H9 (cell line): ENCODE results near the gene PHAX. TPM values are rescaled to one million over a fixed set of nuclear protein-coding genes. Genes with fewer than 3 reads are reported as not detected.

Experiments
- DNase-seq: peaks from one replicate; pipeline ENCODE4 v3.0.0-alpha.2; 2017
- H2AFZ ChIP-seq: one replicate; pipeline ENCODE4 v1.6.1; 2013; ENCODE audit warnings: mild to moderate bottlenecking, low read length, control low read depth, moderate library complexity
- H2AK5ac ChIP-seq: 2 replicates; pipeline ENCODE4 v1.6.1; 2013; ENCODE audit warnings: low read length, control low read depth, mixed read lengths; ENCODE audit not compliant: insufficient read length
- H2BK120ac ChIP-seq: one replicate; pipeline ENCODE4 v1.6.1; 2013; ENCODE audit warnings: low read depth, mild to moderate bottlenecking, low read length, control low read depth, inconsistent platforms; ENCODE audit not compliant: poor library complexity, severe bottlenecking
- H2BK12ac ChIP-seq: 2 replicates; pipeline ENCODE4 v1.6.1; 2013; ENCODE audit warnings: low read length, control low read depth, mixed read lengths, low read depth; ENCODE audit not compliant: insufficient read length
- H2BK15ac ChIP-seq: 2 replicates; pipeline ENCODE4 v1.6.1; 2013; ENCODE audit warnings: low read depth, low read length, control low read depth
- H2BK20ac ChIP-seq: one replicate; pipeline ENCODE4 v1.6.1; 2013; ENCODE audit warnings: low read depth, mild to moderate bottlenecking, low read length, control low read depth, inconsistent platforms; ENCODE audit not compliant: poor library complexity, severe bottlenecking
- H2BK5ac ChIP-seq: 2 replicates; pipeline ENCODE4 v1.6.1; 2013; ENCODE audit warnings: low read length, control low read depth, mixed read lengths; ENCODE audit not compliant: insufficient read length
- H3K14ac ChIP-seq: 2 replicates; pipeline ENCODE4 v1.6.1; 2013; ENCODE audit warnings: low read length, control low read depth; ENCODE audit not compliant: insufficient read depth
- H3K18ac ChIP-seq: 2 replicates; pipeline ENCODE4 v1.6.1; 2013; ENCODE audit warnings: low read depth, mild to moderate bottlenecking, mixed read lengths, low read length, control low read depth; ENCODE audit not compliant: insufficient read length
- H3K23ac ChIP-seq: 2 replicates; pipeline ENCODE4 v1.6.1; 2013; ENCODE audit warnings: low read length, control low read depth, mixed read lengths, low read depth; ENCODE audit not compliant: insufficient read length
- H3K23me2 ChIP-seq: 2 replicates; pipeline ENCODE4 v1.6.1; 2013; ENCODE audit warnings: low read depth, mild to moderate bottlenecking, mixed read lengths, low read length, control low read depth; ENCODE audit not compliant: insufficient read length, poor library complexity, severe bottlenecking
- H3K27ac ChIP-seq: 2 replicates; pipeline ENCODE4 v1.5.1; 2013; ENCODE audit warnings: low read length, control low read depth, mixed read lengths, low read depth; ENCODE audit not compliant: insufficient read length
- H3K27me3 ChIP-seq: 2 replicates; pipeline ENCODE4 v1.6.1; 2013; ENCODE audit warnings: low read length, control low read depth, inconsistent platforms; ENCODE audit not compliant: insufficient read depth
- H3K4ac ChIP-seq: 2 replicates; pipeline ENCODE4 v1.6.1; 2013; ENCODE audit warnings: low read depth, mild to moderate bottlenecking, control low read depth, inconsistent platforms, low read length, moderate library complexity
- H3K4me1 ChIP-seq: 2 replicates; pipeline ENCODE4 v1.6.1; 2013; ENCODE audit warnings: low read length, control low read depth, inconsistent platforms; ENCODE audit not compliant: insufficient read depth
- H3K4me2 ChIP-seq: 2 replicates; pipeline ENCODE4 v1.6.1; 2013; ENCODE audit warnings: low read length, control low read depth, mixed read lengths; ENCODE audit not compliant: insufficient read length, insufficient read depth
- H3K56ac ChIP-seq: 2 replicates; pipeline ENCODE4 v1.6.1; 2013; ENCODE audit warnings: low read depth, mild to moderate bottlenecking, mixed read lengths, low read length, control low read depth; ENCODE audit not compliant: insufficient read length
- H3K79me1 ChIP-seq: 2 replicates; pipeline ENCODE4 v1.6.1; 2013; ENCODE audit warnings: low read depth, mild to moderate bottlenecking, moderate library complexity, low read length, control low read depth, inconsistent platforms; ENCODE audit not compliant: insufficient read depth, poor library complexity, severe bottlenecking
- H3K79me2 ChIP-seq: 2 replicates; pipeline ENCODE4 v1.6.1; 2013; ENCODE audit warnings: low read length, control low read depth, inconsistent platforms; ENCODE audit not compliant: insufficient read depth
- H3K9ac ChIP-seq: 2 replicates; pipeline ENCODE4 v1.6.1; 2013; ENCODE audit warnings: low read length, control low read depth, mixed read lengths; ENCODE audit not compliant: insufficient read length; ENCODE audit errors: extremely low read depth
- H3K9me3 ChIP-seq: one replicate; pipeline ENCODE4 v1.6.1; 2013; ENCODE audit warnings: low read depth, low read length, inconsistent platforms; ENCODE audit not compliant: control insufficient read depth
- H3T11ph ChIP-seq: one replicate; pipeline ENCODE4 v1.6.1; 2013; ENCODE audit warnings: mild to moderate bottlenecking, low read length, control low read depth, inconsistent platforms
- H4K20me1 ChIP-seq: one replicate; pipeline ENCODE4 v1.6.1; 2013; ENCODE audit not compliant: control insufficient read depth, insufficient read length, insufficient read depth
- H4K5ac ChIP-seq: 2 replicates; pipeline ENCODE4 v1.6.1; 2013; ENCODE audit warnings: low read depth, mild to moderate bottlenecking, mixed read lengths, low read length, control low read depth; ENCODE audit not compliant: insufficient read length
- H4K8ac ChIP-seq: replicated peaks from 2 replicates; pipeline ENCODE4 v1.6.1; 2013; ENCODE audit warnings: low read length, control low read depth, mixed read lengths, low read depth; ENCODE audit not compliant: insufficient read length
- H4K91ac ChIP-seq: 2 replicates; pipeline ENCODE4 v1.6.1; 2013; ENCODE audit warnings: low read depth, mild to moderate bottlenecking, moderate library complexity, mixed read lengths, low read length, control low read depth; ENCODE audit not compliant: insufficient read length
- H3K27ac Mint-ChIP-seq, 3 experiments: 2 replicates in 2 of 3; 3 replicates in 1 of 3; pipeline ENCODE4 v1.8.0; 2020 to 2021; ENCODE audit warnings: mixed read lengths in 3 of 3, mild to moderate bottlenecking in 1 of 3, moderate library complexity in 1 of 3
- H3K27me3 Mint-ChIP-seq: 2 replicates; pipeline ENCODE4 v1.8.0; 2021; ENCODE audit warnings: low read depth, mild to moderate bottlenecking, moderate library complexity, mixed read lengths
- H3K36me3 Mint-ChIP-seq, 3 experiments: 2 replicates in 2 of 3; 3 replicates in 1 of 3; pipeline ENCODE4 v1.8.0; 2020 to 2021; ENCODE audit warnings: low read depth in 3 of 3, mixed read lengths in 3 of 3; ENCODE audit not compliant: insufficient read depth in 1 of 3
- H3K4me1 Mint-ChIP-seq, 2 experiments: 2 replicates each; pipeline ENCODE4 v1.8.0; 2020; ENCODE audit warnings: mixed read lengths in 2 of 2
- H3K4me3 Mint-ChIP-seq, 2 experiments: 2 replicates in 1 of 2; 3 replicates in 1 of 2; pipeline ENCODE4 v1.8.0; 2020 to 2021; ENCODE audit warnings: mild to moderate bottlenecking in 2 of 2, mixed read lengths in 2 of 2, moderate library complexity in 1 of 2
- H3K9me3 Mint-ChIP-seq, 2 experiments: 2 replicates in 1 of 2; 3 replicates in 1 of 2; pipeline ENCODE4 v1.8.0; 2020; ENCODE audit warnings: mild to moderate bottlenecking in 2 of 2, mixed read lengths in 2 of 2, moderate library complexity in 1 of 2
- total RNA-seq: library from RNA; stranded (reverse); gene quantifications from 2 replicates; pipeline ENCODE4 v1.2.1, GENCODE V29; 2021
- TF ChIP-seq, protein P1 (sequence below): fragments of 200-600 bp; sonication (generic); conservative IDR thresholded peaks from 3 replicates; pipeline ENCODE4 v1.8.0; 2021; ENCODE audit warnings: antibody characterized with exemption, mild to moderate bottlenecking

PHAX gene
- total RNA-seq, 1 experiment from 2014 or later: 65.6 TPM

- Histone ChIP-seq H3K9ac (no peak overlapping the region), H2BK15ac (no peak overlapping the region), H3K18ac (no peak overlapping the region), H3K4me2 (no peak overlapping the region), H3K27ac (no peak overlapping the region), H3K23ac (no peak overlapping the region), H3T11ph (no peak overlapping the region), H2BK120ac (no peak overlapping the region), H2AFZ (no peak overlapping the region), H3K14ac (no peak overlapping the region), H3K79me2 (no peaks in the 10 kb centered on the region), H2BK5ac (no peak overlapping the region), H2BK20ac (no peak overlapping the region), H4K5ac (no peak overlapping the region), H3K9me3 (no peaks in the 10 kb centered on the region), H4K91ac (no peak overlapping the region), H3K56ac (no peak overlapping the region), H4K20me1 (no peaks in the 10 kb centered on the region), H3K27me3 (no peaks in the 10 kb centered on the region), H3K4ac (no peak overlapping the region), H2BK12ac (no peak overlapping the region), H4K8ac (no peak overlapping the region), H3K23me2 (no peaks in the 10 kb centered on the region), H3K79me1 (no peaks in the 10 kb centered on the region), H3K4me1 (no peaks in the 10 kb centered on the region), H2AK5ac (no peak overlapping the region)
- H3K27ac Mint-ChIP-seq: no peak overlapping the region
- TF ChIP-seq, protein P1, sequence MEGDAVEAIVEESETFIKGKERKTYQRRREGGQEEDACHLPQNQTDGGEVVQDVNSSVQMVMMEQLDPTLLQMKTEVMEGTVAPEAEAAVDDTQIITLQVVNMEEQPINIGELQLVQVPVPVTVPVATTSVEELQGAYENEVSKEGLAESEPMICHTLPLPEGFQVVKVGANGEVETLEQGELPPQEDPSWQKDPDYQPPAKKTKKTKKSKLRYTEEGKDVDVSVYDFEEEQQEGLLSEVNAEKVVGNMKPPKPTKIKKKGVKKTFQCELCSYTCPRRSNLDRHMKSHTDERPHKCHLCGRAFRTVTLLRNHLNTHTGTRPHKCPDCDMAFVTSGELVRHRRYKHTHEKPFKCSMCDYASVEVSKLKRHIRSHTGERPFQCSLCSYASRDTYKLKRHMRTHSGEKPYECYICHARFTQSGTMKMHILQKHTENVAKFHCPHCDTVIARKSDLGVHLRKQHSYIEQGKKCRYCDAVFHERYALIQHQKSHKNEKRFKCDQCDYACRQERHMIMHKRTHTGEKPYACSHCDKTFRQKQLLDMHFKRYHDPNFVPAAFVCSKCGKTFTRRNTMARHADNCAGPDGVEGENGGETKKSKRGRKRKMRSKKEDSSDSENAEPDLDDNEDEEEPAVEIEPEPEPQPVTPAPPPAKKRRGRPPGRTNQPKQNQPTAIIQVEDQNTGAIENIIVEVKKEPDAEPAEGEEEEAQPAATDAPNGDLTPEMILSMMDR: no peak
- peaks cover 4 to 15% (median 9%) of the 10 kb centered on the region in 3 experiments; a peak in 6 of 7 replicates for H3K36me3 Mint-ChIP-seq
- peaks cover 11% of the 10 kb centered on the region in 2 experiments for H3K9me3 Mint-ChIP-seq
- no peak for DNase-seq
- H3K27me3 Mint-ChIP-seq: no peaks in the 10 kb centered on the region; the same call in 1 of the 2 replicates
- H3K4me3 Mint-ChIP-seq: no peak overlapping the region
- peaks cover 0 to 2% of the 10 kb centered on the region in 2 experiments; a peak in 3 of 4 replicates for H3K4me1 Mint-ChIP-seq
Observed at GRCh38 chr5:126647071-126647470, 46.3 kb downstream of the PHAX start.
